ENCODE measurements around the gene ATP8B1.

Gene ATP8B1

GRCh38 chr18:57759650-57760049 lies 43.5 kb downstream of the ATP8B1 start:
- H3K9ac ChIP-seq = no peak overlapping the region
- no peaks in the 10 kb centered on the region for H3K36me3 ChIP-seq
- H4K20me1 ChIP-seq = no peaks in the 10 kb centered on the region
- no peaks in the 10 kb centered on the region for H3K27me3 ChIP-seq
- H3K27ac ChIP-seq = no peak overlapping the region
- H3K4me2 ChIP-seq = no peak overlapping the region
- TF ChIP-seq Cebpa-rat (IDR thresholded peaks at IDR 0.05) = no peak
- H3K4me3 ChIP-seq = no peak overlapping the region
- peaks cover 3 to 9% (median 5%) of the 10 kb centered on the region in 10 experiments; a peak in 10 of 20 replicates for H3K4me1 ChIP-seq
- peaks cover 0 to 28% (median 19%) of the 10 kb centered on the region in 11 experiments; a peak in 15 of 22 replicates for H3K9me3 ChIP-seq (replicated peaks in 1 of 11)

GRCh38 chr18:57755473-57756067 lies 47.5 kb downstream of the ATP8B1 start:
- H4K20me1 ChIP-seq = no peaks in the 10 kb centered on the region
- H3K27ac ChIP-seq = no peak overlapping the region
- no peaks in the 10 kb centered on the region for H3K27me3 ChIP-seq
- H3K4me1 ChIP-seq = no peaks in the 10 kb centered on the region; a peak in 1 of 20 replicates
- H3K4me2 ChIP-seq = no peak overlapping the region
- peaks cover 0 to 28% (median 19%) of the 10 kb centered on the region in 11 experiments; a peak in 15 of 22 replicates for H3K9me3 ChIP-seq (replicated peaks in 1 of 11)
- no peak overlapping the region for H3K4me3 ChIP-seq
- no peak overlapping the region for H3K9ac ChIP-seq
- no peak for TF ChIP-seq Cebpa-rat (IDR thresholded peaks at IDR 0.05)
- H3K36me3 ChIP-seq = no peaks in the 10 kb centered on the region

DNA sequence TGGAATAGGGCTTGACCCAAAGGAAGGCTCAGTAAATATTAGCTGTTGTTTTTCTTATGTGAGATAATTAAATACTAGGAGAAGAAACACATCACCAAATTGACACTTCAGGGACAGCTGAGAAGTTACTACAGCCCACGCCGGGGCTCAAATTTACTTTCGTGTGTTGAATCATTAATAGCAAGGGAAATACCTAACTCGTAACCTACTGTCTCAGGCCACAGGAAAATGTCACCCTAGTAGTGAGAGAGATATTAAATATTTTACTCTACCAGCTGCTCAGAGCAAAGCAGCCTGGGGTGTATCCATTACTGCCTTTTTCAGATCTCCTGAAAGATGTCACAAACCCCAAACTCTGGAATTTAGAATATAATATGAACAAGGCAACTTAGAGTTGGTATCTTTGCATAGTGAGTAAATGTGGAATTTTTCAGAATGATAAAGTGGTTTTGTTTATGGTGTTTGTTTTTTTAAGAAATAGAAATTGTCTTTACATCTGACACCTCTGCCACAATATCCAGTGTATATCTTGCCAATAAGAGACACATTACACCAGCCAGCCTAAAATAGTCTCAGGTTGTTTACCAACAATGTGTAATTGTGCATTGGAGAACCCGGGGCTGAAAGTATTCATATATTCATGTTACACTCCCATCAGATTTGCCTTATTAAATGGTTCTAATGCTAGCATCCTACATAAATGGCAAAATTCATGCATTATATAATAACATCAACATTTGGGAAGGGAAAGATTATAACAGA lies 48.4 kb downstream of the ATP8B1 start:
- H3K27ac ChIP-seq = no peak overlapping the region
- peaks cover 0 to 28% (median 17%) of the 10 kb centered on the region in 11 experiments; a peak in 15 of 22 replicates for H3K9me3 ChIP-seq (replicated peaks in 1 of 11)
- H3K4me2 ChIP-seq = no peak overlapping the region
- no peak overlapping the region for H3K9ac ChIP-seq
- peaks cover 0 to 7% (median 0%) of the 10 kb centered on the region in 10 experiments; a peak in 7 of 20 replicates for H3K4me1 ChIP-seq
- H3K36me3 ChIP-seq = no peaks in the 10 kb centered on the region
- TF ChIP-seq Cebpa-rat (IDR thresholded peaks at IDR 0.05) = no peak
- no peaks in the 10 kb centered on the region for H4K20me1 ChIP-seq
- no peaks in the 10 kb centered on the region for H3K27me3 ChIP-seq
- no peak overlapping the region for H3K4me3 ChIP-seq

- no peak overlapping the region for H3K9ac ChIP-seq
- no peak overlapping the region for H3K4me2 ChIP-seq
- no peaks in the 10 kb centered on the region; a peak in 1 of 22 replicates for H4K20me1 ChIP-seq
- no peak overlapping the region for H3K4me3 ChIP-seq
- peaks cover 0 to 24% (median 6%) of the 10 kb centered on the region in 10 experiments; a peak in 9 of 20 replicates for H3K4me1 ChIP-seq
- no peaks in the 10 kb centered on the region for H3K27me3 ChIP-seq
- H3K9me3 ChIP-seq (replicated peaks in 1 of 11) = peaks cover 0 to 11% (median 3%) of the 10 kb centered on the region in 11 experiments; a peak in 11 of 22 replicates
- no peak overlapping the region for H3K27ac ChIP-seq
- no peaks in the 10 kb centered on the region for H3K36me3 ChIP-seq
- no peak for TF ChIP-seq Cebpa-rat (IDR thresholded peaks at IDR 0.05)
Measured at GRCh38 chr18:57753063-57753462, 50.1 kb downstream of the ATP8B1 start.

DNA sequence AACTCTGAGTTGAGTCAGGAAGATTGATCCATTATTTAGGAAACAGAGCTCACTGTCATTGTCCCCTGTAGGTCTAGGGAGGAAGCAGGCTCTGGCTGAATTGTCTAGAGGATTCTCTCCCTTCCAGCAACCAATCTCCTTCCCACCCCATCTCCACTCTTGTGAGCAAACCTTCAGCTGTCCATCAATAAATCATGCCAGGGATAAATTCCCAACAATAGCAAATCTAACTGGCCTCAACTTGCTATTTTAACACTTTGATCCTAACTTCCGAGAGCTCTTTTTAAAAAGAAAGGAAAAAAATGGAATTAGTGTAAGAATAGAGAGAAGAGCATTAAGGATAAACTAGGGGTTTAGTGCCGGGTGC lies 53.5 kb downstream of the ATP8B1 start:
- peaks cover 0 to 45% (median 6%) of the 10 kb centered on the region in 10 experiments; a peak in 9 of 20 replicates for H3K4me1 ChIP-seq
- peak overlapping the region in 2 of 11 experiments; percentile 39 to 43; a peak in 5 of 22 replicates for H3K27ac ChIP-seq
- peak overlapping the region in 4 of 11 experiments; percentile 41 to 81 (median 57); a peak in 7 of 22 replicates for H3K4me2 ChIP-seq
- H3K9me3 ChIP-seq (replicated peaks in 1 of 11) = no peaks in the 10 kb centered on the region
- H3K27me3 ChIP-seq = no peaks in the 10 kb centered on the region
- no peak for TF ChIP-seq Cebpa-rat (IDR thresholded peaks at IDR 0.05)
- H3K4me3 ChIP-seq = no peak overlapping the region
- H3K9ac ChIP-seq = no peak overlapping the region
- H4K20me1 ChIP-seq = no peaks in the 10 kb centered on the region; a peak in 1 of 22 replicates
- H3K36me3 ChIP-seq = no peaks in the 10 kb centered on the region

DNA sequence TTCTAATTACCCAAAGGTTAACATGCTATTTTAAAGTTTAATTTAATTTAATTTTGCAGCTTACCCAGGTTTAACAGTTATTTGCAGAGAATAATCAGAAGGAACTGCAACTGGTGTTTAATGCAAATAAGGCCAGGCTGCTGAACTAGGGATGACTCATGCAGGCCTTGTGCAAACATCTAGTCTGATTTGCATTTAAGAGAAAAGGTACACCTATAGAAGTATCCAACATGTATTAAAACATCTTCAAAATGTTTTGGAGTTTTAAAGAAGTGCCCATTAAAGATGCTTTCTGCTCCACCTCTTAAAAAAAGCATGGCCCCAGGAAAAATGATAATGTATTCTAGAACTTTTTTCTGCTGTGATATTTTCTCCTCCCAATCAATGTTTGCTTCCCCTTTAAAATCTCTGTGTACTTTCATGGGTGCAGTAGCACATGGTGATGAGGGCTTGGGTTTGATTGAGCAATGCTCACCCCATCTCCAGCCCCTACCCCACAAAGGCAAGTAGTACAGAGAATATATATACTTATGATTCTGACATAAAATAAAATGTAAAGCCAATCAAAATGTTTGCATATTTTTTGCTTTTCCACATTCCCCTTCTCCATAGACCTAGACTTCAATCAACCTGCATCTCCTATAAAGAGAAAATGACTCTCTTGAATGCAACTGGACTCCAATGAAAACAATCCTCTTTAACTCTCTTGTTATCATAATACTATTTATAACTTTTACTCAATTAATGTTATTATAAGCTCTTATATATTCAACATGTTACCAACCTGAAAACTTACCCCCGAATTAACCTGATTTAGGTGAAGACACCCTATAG lies 54.1 kb downstream of the ATP8B1 start:
- no peak overlapping the region for H3K9ac ChIP-seq
- no peaks in the 10 kb centered on the region for H3K36me3 ChIP-seq
- peak overlapping the region in 4 of 11 experiments; percentile 41 to 81 (median 57); a peak in 9 of 22 replicates for H3K4me2 ChIP-seq

GRCh38 chr18:57747809-57748680 lies 55.1 kb downstream of the ATP8B1 start:
- Histone ChIP-seq H3K4me1 (peaks cover 0 to 45% (median 6%) of the 10 kb centered on the region in 10 experiments; a peak in 9 of 20 replicates), H3K9me3 (replicated peaks in 1 of 11) (no peaks in the 10 kb centered on the region), H3K27ac (peak overlapping the region in 3 of 11 experiments; percentile 33 to 43 (median 42); a peak in 5 of 22 replicates), H3K27me3 (no peaks in the 10 kb centered on the region), H3K4me3 (no peak overlapping the region), H4K20me1 (no peaks in the 10 kb centered on the region; a peak in 1 of 22 replicates), H3K36me3 (no peaks in the 10 kb centered on the region), H3K4me2 (peak overlapping the region in 4 of 11 experiments; percentile 41 to 81 (median 57); a peak in 8 of 22 replicates), H3K9ac (0 out of 22 replicates have a peak overlapping the region, but pooled peaks of 1 of the 11 experiments have one; percentile 35)
- TF ChIP-seq Cebpa-rat (IDR thresholded peaks at IDR 0.05) = no peak

More for the DNA sequence above, 54.1 kb downstream of the ATP8B1 start:
- Histone ChIP-seq H3K27ac (peak overlapping the region in 2 of 11 experiments; percentile 42 to 43; a peak in 5 of 22 replicates), H4K20me1 (no peaks in the 10 kb centered on the region; a peak in 1 of 22 replicates), H3K9me3 (replicated peaks in 1 of 11) (no peaks in the 10 kb centered on the region), H3K4me3 (no peak overlapping the region), H3K4me1 (peaks cover 0 to 45% (median 6%) of the 10 kb centered on the region in 10 experiments; a peak in 9 of 20 replicates), H3K27me3 (no peaks in the 10 kb centered on the region)
- no peak for TF ChIP-seq Cebpa-rat (IDR thresholded peaks at IDR 0.05)

DNA sequence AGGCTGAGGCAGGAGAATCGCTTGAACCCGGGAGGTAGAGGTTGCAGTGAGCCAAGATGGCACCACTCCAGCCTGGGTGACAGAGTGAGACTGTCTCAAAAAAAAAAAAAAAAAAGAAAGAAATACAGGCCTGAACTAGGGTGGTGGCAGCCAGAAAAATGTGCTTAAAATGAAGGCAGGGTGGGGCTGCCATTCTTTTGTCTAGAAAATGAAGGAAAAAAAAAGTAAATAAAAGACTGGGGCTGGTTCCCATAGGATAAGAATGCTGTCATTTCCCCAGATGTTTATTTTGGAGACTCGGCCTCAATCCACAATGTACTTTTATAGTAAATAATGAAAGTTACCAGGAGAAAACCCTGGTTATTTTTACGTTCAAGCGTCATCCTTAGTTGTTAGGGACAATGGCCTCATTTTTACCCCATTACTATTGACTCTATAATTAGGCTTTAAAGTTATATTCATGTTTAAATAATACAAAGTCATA lies 58.9 kb downstream of the ATP8B1 start:
- Histone ChIP-seq H3K9ac (no peak overlapping the region), H3K4me2 (no peak overlapping the region), H3K27me3 (no peaks in the 10 kb centered on the region), H3K4me1 (peaks cover 0 to 38% (median 6%) of the 10 kb centered on the region in 10 experiments; a peak in 9 of 20 replicates), H3K9me3 (replicated peaks in 1 of 11) (peaks cover 2 to 21% (median 16%) of the 10 kb centered on the region in 11 experiments; a peak in 20 of 22 replicates), H3K36me3 (peaks cover 0 to 19% (median 9%) of the 10 kb centered on the region in 11 experiments; a peak in 12 of 22 replicates), H3K4me3 (no peak overlapping the region), H3K27ac (no peak overlapping the region), H4K20me1 (no peaks in the 10 kb centered on the region; a peak in 1 of 22 replicates)
- TF ChIP-seq Cebpa-rat (IDR thresholded peaks at IDR 0.05) = no peak

All from BLaER1 treated with 17β-estradiol and CSF1 and Interleukin-3, amounts not matched to agents 10 nM and 100 nM (cell line).